PFSK-1 (cell line): ENCODE data around the gene SLC4A4.

Experiments used
- FOXP2 ChIP-seq: optimal IDR thresholded peaks from 2 replicates; pipeline ENCODE3; 2011; ENCODE audit warnings: borderline replicate concordance, control low read depth, inconsistent platforms; ENCODE audit not compliant: insufficient read depth; ENCODE audit errors: extremely low read length, extremely low read depth
- POLR2AphosphoS5 ChIP-seq: IDR thresholded peaks from 2 replicates; pipeline ENCODE4 v1.6.1; 2012; ENCODE audit warnings: low read depth, mild to moderate bottlenecking, control low read depth, low read length, moderate library complexity
- SIN3A ChIP-seq: IDR thresholded peaks from 2 replicates; pipeline ENCODE4 v1.6.1; 2012; ENCODE audit warnings: mild to moderate bottlenecking, low read length, moderate library complexity, borderline replicate concordance; ENCODE audit not compliant: insufficient read depth
- TAF1 ChIP-seq: IDR thresholded peaks from 2 replicates; pipeline ENCODE4 v1.6.1; 2012; ENCODE audit warnings: low read length, control low read depth, borderline replicate concordance; ENCODE audit not compliant: insufficient read depth
- TF ChIP-seq, protein P1 (sequence below), 2 experiments: IDR thresholded peaks; 2 replicates each; pipeline versions ENCODE4 v1.6.1 to v1.8.0; 2011 to 2012; ENCODE audit warnings: low read depth in 2 of 2, low read length in 2 of 2, control low read depth in 1 of 2, inconsistent platforms in 1 of 2, mild to moderate bottlenecking in 1 of 2, moderate library complexity in 1 of 2; ENCODE audit not compliant: insufficient read depth in 1 of 2

SLC4A4 gene

GRCh38 chr4:71550220-71551165 lies 211.7 kb downstream of the SLC4A4 start:
- no peak for TF ChIP-seq FOXP2
- TF ChIP-seq, protein P1, sequence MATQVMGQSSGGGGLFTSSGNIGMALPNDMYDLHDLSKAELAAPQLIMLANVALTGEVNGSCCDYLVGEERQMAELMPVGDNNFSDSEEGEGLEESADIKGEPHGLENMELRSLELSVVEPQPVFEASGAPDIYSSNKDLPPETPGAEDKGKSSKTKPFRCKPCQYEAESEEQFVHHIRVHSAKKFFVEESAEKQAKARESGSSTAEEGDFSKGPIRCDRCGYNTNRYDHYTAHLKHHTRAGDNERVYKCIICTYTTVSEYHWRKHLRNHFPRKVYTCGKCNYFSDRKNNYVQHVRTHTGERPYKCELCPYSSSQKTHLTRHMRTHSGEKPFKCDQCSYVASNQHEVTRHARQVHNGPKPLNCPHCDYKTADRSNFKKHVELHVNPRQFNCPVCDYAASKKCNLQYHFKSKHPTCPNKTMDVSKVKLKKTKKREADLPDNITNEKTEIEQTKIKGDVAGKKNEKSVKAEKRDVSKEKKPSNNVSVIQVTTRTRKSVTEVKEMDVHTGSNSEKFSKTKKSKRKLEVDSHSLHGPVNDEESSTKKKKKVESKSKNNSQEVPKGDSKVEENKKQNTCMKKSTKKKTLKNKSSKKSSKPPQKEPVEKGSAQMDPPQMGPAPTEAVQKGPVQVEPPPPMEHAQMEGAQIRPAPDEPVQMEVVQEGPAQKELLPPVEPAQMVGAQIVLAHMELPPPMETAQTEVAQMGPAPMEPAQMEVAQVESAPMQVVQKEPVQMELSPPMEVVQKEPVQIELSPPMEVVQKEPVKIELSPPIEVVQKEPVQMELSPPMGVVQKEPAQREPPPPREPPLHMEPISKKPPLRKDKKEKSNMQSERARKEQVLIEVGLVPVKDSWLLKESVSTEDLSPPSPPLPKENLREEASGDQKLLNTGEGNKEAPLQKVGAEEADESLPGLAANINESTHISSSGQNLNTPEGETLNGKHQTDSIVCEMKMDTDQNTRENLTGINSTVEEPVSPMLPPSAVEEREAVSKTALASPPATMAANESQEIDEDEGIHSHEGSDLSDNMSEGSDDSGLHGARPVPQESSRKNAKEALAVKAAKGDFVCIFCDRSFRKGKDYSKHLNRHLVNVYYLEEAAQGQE (IDR thresholded peaks at IDR 0.05; ENCODE audit: insufficient read depth in 1 of 2, low read depth in 2 of 2, low read length in 2 of 2), result no peak
- TF ChIP-seq POLR2AphosphoS5, result no peak
- no peak for TF ChIP-seq SIN3A
- no peak for TF ChIP-seq TAF1

DNA sequence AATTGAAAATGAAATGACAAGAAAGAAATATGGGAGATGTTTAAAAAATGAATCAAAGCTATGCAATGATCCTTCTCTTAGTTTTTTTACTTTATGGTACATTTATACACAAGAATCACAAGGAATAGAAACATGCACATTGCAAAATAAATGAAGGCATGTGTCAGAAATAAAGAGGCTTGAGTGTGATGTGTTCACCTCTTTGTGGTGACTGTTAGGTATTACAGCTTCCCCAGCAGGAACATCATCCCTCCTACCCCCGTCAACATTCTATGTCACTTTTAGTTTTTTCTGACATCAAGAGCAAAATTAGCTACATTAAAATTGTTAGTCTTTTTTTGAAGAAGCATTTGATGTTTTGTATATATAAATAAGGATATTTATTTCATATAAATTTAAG lies 214.8 kb downstream of the SLC4A4 start:
- TF ChIP-seq, protein P1 (IDR thresholded peaks at IDR 0.05; ENCODE audit: insufficient read depth in 1 of 2, low read depth in 2 of 2, low read length in 2 of 2), result no peak
- TF ChIP-seq FOXP2, result no peak
- TF ChIP-seq POLR2AphosphoS5, result no peak
- TF ChIP-seq SIN3A, result no peak
- no peak for TF ChIP-seq TAF1

GRCh38 chr4:71554025-71554424 lies 215.2 kb downstream of the SLC4A4 start:
- TF ChIP-seq FOXP2 (no peak), SIN3A (no peak), POLR2AphosphoS5 (no peak), TAF1 (no peak)
- TF ChIP-seq, protein P1 (IDR thresholded peaks at IDR 0.05; ENCODE audit: insufficient read depth in 1 of 2, low read depth in 2 of 2, low read length in 2 of 2), result no peak

DNA sequence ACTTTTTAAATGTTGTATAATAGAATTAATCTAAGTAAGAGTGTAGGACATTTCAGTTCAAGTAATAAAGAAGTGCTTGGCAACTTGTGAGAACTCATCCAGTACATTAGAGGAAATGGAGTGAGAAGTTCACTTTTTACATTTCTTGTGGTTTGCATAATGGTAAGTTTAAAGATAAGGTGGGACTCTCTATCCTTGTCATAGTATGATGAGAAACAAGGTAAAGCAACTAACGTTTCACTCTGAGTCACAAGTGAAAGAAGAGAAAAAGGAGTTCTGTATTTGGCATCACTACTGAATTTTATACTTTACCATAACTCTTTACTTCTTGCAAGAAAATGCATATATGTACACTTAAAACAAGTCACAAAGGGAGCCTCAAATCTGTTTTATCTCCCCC lies 219.4 kb downstream of the SLC4A4 start:
- TF ChIP-seq POLR2AphosphoS5, result no peak
- TF ChIP-seq SIN3A, result no peak
- TF ChIP-seq, protein P1 (IDR thresholded peaks at IDR 0.05; ENCODE audit: insufficient read depth in 1 of 2, low read depth in 2 of 2, low read length in 2 of 2), result no peak
- no peak for TF ChIP-seq FOXP2
- no peak for TF ChIP-seq TAF1
